Transverse colon (tissue), 4 donors: ENCODE measurements around the gene IL12RB2.

ENCODE experiments used
- EP300 ChIP-seq: sonication (generic); formaldehyde crosslinking; IDR thresholded peaks from one replicate; pipeline ENCODE4 v1.6.1; 2017; ENCODE audit warnings: antibody characterized with exemption, low read depth
- POLR2A ChIP-seq: fragments of 450-650 bp; IDR thresholded peaks from one replicate; pipeline ENCODE4 v1.6.1; 2016; ENCODE audit warnings: antibody characterized with exemption, mild to moderate bottlenecking, moderate library complexity
- POLR2AphosphoS5 ChIP-seq, 3 donors: sonication (generic); formaldehyde crosslinking; IDR thresholded peaks; one replicate each; pipeline ENCODE4 v1.6.1; 2016; ENCODE audit warnings: antibody characterized with exemption in 3 of 3
- TF ChIP-seq, protein P1 (sequence below), 5 experiments: fragments of 200-600 bp in 3 of 5; fragments of 450-650 bp in 2 of 5; sonication (generic) in 3 of 5; IDR thresholded peaks; 1 replicate in 2 of 5; 2 replicates in 3 of 5; pipeline ENCODE4 v1.5.1; 2016 to 2017; ENCODE audit warnings: antibody characterized with exemption in 5 of 5, inconsistent platforms in 3 of 5, mild to moderate bottlenecking in 2 of 5, moderate library complexity in 1 of 5

- TF ChIP-seq, protein P1, sequence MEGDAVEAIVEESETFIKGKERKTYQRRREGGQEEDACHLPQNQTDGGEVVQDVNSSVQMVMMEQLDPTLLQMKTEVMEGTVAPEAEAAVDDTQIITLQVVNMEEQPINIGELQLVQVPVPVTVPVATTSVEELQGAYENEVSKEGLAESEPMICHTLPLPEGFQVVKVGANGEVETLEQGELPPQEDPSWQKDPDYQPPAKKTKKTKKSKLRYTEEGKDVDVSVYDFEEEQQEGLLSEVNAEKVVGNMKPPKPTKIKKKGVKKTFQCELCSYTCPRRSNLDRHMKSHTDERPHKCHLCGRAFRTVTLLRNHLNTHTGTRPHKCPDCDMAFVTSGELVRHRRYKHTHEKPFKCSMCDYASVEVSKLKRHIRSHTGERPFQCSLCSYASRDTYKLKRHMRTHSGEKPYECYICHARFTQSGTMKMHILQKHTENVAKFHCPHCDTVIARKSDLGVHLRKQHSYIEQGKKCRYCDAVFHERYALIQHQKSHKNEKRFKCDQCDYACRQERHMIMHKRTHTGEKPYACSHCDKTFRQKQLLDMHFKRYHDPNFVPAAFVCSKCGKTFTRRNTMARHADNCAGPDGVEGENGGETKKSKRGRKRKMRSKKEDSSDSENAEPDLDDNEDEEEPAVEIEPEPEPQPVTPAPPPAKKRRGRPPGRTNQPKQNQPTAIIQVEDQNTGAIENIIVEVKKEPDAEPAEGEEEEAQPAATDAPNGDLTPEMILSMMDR (IDR thresholded peaks at IDR 0.05) = no peak
- TF ChIP-seq POLR2A (no peak), POLR2AphosphoS5 (IDR thresholded peaks at IDR 0.05) (no peak), EP300 (no peak)
These were observed 43.5 kb upstream of the IL12RB2 start for GRCh38 chr1:67264152-67264551.
